Hippocampal formation (tissue), 2 donors: ENCODE data around the gene KCNG3.
"Not testable (repeated sequence)": the region's sequence is repeated elsewhere in the genome, so short reads cannot be mapped to it uniquely, and the experiment has no call there.

Experiments
- DNase-seq, 2 donors: peaks; one replicate each; lab custom pipeline; 2025; lab: John Stamatoyannopoulos, UW

KCNG3 gene

GRCh38 chr2:42429352-42429751, 64.4 kb downstream of the KCNG3 start:
- DNase-seq: no peak

GRCh38 chr2:42425697-42426096, 68.1 kb downstream of the KCNG3 start:
- DNase-seq: no peak

DNA sequence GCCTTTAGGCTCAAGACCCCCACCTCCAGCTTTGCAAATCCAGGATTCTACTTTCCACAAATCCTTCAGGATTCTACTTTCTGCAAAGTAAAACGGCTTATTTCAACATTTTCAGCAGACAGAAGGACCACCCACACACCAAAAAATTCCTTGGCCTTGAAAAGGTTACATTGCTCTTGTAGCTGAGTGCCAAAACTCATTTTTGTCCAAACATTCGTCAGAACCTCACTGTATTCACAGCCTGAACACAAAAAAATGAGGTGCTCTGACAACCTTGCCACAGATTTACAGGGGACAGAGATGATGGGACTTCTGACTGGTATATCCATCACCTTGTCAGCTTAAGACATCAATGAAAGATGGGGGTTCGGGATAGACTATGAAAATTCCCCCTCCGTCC, 69.7 kb downstream of the KCNG3 start:
- no peak for DNase-seq

- no peak for DNase-seq
Observed at GRCh38 chr2:42421601-42422239, 72.1 kb downstream of the KCNG3 start.

DNA sequence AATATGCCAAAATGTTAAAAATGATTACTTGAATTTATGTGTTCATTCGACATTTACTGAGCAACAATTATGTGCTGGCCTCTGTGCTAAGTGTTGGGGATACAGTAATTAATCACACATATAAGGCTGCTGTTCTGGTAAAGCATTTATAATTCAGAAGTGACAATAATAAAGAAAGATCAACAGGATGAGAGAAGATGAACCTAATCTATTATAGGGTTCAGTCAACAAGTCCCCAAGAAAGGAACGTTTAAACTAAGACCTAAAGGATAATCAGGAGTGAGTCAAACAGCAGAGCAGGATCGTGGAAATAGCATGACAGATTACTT, 72.7 kb downstream of the KCNG3 start:
- DNase-seq: no peak

DNA sequence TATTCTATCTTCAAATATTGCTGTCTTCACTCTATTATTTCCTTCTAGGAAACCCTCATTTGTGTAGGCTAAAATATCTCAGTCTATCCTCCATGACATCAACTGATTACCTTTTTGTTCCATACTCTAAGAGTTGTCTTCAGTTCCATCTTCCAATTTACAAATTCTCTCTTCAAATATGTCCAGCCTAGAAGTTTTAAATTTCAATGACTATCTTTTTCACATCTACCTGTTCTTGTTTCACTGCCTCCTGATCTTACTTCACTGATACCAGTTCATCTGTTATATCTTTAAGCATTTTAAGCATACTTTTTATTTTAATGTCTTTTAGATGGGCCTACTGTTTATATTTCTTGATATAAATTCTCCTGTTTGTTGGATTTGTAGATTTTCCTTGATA, 79.1 kb downstream of the KCNG3 start:
- no peak for DNase-seq

- no peak for DNase-seq
Observed at GRCh38 chr2:42414158-42414557, 79.6 kb downstream of the KCNG3 start.

DNA sequence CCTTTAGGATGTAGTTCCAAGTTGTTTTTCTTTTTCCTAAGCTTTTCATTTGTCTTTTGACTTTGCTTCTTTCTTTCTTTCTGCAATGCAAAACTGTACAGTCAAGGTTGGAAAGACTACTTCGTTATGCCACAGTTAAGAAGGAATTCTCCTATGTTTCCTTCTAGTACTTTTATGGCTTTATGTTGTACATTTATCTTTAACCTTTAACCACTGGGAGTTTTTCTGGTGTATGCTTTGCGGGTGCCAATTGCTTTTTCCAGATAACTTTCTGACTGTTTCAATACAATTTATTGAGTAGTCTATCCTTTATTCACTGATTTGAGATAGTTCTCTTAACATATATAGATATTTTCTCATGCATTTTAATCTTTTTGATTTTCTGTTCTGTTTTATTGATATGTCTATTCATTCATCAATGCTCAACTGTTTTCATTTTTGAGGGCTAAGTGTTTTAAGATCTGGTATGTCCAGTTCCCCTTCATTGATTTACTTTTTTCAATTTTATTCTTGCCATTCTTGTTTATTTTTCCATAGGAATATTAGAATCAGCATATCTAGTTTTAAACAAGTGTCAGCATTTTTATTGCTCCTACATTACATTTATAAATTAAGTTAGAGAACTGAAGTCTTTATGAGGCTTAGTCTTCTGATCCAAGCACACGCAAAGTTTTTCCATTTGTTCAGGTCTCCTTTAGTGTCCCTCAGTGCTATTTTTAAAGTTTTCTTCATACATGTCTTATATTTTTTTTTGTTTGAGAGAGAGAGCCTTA, 82.9 kb downstream of the KCNG3 start:
- no peak for DNase-seq

GRCh38 chr2:42408009-42408408, 85.8 kb downstream of the KCNG3 start:
- DNase-seq: no peak

GRCh38 chr2:42407476-42407875, 86.3 kb downstream of the KCNG3 start:
- no peak for DNase-seq

- no peak for DNase-seq
Observed at GRCh38 chr2:42404676-42405075, 89.1 kb downstream of the KCNG3 start.

DNA sequence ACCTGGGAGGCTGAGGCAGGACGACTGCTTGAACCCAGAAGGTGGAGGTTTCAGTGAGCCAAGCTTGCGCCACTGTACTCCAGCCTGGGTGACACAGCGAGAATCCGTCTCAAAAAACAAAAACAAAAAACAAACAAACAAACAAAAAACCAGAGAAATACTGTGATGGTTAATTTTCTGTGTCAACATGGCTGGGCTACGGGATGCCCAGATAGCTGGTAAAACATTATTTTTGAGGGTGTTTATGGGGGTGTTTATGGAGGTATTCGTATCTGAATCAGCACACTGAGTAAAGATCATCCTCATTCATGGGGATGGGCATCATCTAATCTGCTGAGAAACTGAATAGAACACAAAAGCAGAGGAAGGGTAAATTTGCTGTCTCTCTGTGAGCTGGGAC, 92.0 kb downstream of the KCNG3 start:
- DNase-seq: no peak

- DNase-seq: not testable (repeated sequence)
Observed at GRCh38 chr2:42398052-42398451, 95.7 kb downstream of the KCNG3 start.

DNA sequence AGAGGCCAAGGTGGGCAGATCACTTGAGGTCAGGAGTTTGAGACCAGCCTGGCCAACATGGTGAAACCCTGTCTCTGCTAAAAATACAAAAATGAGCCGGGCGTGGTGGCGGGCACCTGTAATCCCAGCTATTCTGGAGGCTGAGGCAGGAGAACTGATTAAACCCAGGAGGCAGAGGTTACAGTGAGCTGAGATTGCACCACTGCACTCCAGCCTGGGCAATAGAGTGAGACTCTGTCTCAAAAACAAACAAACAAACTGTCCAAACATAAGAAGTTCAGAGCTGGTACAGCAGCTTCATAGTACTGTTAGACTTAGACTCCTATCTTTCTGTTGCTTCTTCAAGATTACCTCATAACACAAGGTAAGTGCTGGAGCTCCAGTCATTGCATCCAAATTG, 100.5 kb downstream of the KCNG3 start:
- not testable (repeated sequence) for DNase-seq

DNA sequence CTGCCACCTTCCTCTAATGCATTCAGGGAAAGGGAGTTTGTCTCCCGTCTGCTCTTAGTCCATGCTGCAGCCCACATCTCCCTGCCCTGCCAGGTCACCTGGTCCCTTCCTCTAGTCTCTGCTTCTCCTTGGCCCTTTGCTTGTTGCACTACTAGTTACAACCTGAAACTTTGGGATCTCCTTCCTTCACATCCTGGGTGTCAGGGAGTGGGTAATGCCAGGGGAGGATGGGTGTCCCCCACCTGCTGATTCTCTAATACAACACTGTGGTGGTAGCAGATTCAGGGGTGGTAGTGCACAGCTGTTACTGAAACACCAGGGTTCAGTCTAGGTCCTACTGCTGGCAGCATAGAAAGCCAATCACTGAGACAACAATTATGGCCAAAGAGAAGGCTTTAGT, 101.6 kb downstream of the KCNG3 start:
- no peak for DNase-seq
